Heart left ventricle (tissue), 13 donors: ENCODE data around the gene MYOCOS.

ENCODE experiments used
- POLR2A ChIP-seq, 2 donors: fragments of 450-650 bp; IDR thresholded peaks; one replicate each; pipeline ENCODE4 v1.6.1; 2017; ENCODE audit warnings: antibody characterized with exemption in 2 of 2, mild to moderate bottlenecking in 2 of 2, moderate library complexity in 2 of 2
- TF ChIP-seq, protein P1 (sequence below), 12 donors: fragments of 200-600 bp; sonication (generic) in 4 of 12; IDR thresholded peaks; one replicate each; pipeline versions ENCODE4 v1.5.0 to v1.8.0; 2018 to 2022; ENCODE audit warnings: antibody characterized with exemption in 12 of 12, mild to moderate bottlenecking in 5 of 12
- donor health status: ischemic (EF 13 %, LVEDD 7.1; RV severe dilation, severe dysfunction).
- donor health status: DM: no; HTN: yes; CAD: no.
- donor health status: DM: no; HTN: no; CAD: no.
- donor health status: ischemic (EF 25% LVEDD 6.9; RV normal size, moderate dysfunction).
- donor health status: ischemic (EF 25% LVEDD 5.7; RV mildly dilated, moderate dysfunction).
- donor health status: ischemic (EF 35%, LVEDD 5.7; RV mildly dilated, moderate dysfunction).
- donor health status: nonischemic (EF 11% LVEDD 7.7; RV severe dilation, severe dysfunction).
- donor health status: DM: yes; HTN: yes; CAD: no.
- donor health status: PGD.
- donor health status: ischemic (EF 29% LVEDD 5.4; RV normal size, mild dysfunction).
- donor health status: nonischemic (EF 23%, LVEDD 6.1; RV moderate dilation, normal function).

DNA sequence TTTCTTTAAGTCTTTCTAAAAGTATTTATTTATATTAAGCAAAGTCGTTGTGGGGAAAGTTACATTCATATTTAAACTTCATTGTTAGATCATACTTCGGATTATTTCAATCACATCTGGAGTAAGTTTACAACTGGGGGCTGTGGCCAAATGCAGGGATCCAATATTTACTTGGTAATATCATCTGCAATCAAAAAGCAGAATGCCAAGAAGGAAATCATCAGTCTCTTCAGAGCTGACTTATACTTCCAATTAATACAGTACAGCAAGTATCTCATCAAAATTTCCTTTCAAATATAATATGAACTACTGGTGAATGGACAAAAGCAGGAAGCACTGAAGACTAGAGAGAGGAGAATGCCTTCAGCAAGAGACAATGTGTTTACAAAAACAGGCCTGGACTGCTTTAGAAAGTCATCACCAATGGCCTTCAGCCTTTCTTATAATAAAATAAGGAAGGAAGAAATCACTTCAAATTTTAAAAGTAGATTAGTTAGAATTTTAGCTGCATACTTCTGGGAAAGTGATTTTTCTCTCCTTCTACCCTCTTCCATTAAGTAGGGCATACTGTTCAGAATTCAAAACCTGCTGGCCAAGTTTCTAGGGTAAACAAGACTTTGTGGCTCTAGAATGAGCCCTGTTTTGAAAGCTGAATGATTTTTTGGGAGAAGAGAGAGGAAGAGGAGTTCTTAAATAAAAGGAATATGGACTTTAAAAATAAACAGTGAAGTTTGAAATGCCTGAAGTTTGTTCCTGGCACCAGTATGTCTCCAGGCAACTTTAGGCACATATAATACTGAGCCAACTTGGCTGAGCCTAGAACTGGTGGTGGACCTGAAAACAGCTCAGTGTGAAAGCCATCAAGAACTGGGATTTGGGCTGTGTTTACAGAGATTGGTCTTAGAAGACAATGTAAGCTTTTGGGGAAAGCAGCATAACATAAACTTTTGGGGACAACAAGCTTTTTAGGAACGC lies 52.7 kb downstream of the MYOCOS start:
- TF ChIP-seq, protein P1, sequence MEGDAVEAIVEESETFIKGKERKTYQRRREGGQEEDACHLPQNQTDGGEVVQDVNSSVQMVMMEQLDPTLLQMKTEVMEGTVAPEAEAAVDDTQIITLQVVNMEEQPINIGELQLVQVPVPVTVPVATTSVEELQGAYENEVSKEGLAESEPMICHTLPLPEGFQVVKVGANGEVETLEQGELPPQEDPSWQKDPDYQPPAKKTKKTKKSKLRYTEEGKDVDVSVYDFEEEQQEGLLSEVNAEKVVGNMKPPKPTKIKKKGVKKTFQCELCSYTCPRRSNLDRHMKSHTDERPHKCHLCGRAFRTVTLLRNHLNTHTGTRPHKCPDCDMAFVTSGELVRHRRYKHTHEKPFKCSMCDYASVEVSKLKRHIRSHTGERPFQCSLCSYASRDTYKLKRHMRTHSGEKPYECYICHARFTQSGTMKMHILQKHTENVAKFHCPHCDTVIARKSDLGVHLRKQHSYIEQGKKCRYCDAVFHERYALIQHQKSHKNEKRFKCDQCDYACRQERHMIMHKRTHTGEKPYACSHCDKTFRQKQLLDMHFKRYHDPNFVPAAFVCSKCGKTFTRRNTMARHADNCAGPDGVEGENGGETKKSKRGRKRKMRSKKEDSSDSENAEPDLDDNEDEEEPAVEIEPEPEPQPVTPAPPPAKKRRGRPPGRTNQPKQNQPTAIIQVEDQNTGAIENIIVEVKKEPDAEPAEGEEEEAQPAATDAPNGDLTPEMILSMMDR (IDR thresholded peaks at IDR 0.05) = no peak
- TF ChIP-seq POLR2A (IDR thresholded peaks at IDR 0.05) = no peak
